HepG2 (cell line): ENCODE results near the gene ANLN. TPM values are rescaled to one million over a fixed set of nuclear protein-coding genes. Genes with fewer than 3 reads are reported as not detected.
A peak's percentile ranks its signal among the peaks of the same experiment; 100 is the strongest.

Source experiments
- ETV5 ChIP-seq: IDR thresholded peaks from 2 replicates; pipeline ENCODE4 v1.6.1; 2018; ENCODE audit warnings: missing biosample characterization, missing genetic modification reagents, inconsistent platforms, borderline replicate concordance
- HOXA3 ChIP-seq: sonication (generic); formaldehyde crosslinking; IDR thresholded peaks from 2 replicates; pipeline ENCODE4 v1.5.0; 2020; ENCODE audit warnings: missing genetic modification reagents
- JARID2 ChIP-seq: sonication (generic); formaldehyde crosslinking; IDR thresholded peaks from 2 replicates; pipeline ENCODE4 v1.8.1; 2023; ENCODE audit warnings: missing genetic modification reagents, inconsistent platforms; ENCODE audit not compliant: insufficient replicate concordance
- KAT8 ChIP-seq: IDR thresholded peaks from 2 replicates; pipeline ENCODE4 v1.6.1; 2016; ENCODE audit warnings: missing genetic modification reagents, missing compliant biosample characterization
- NFIB ChIP-seq: sonication (generic); formaldehyde crosslinking; IDR thresholded peaks from 2 replicates; pipeline ENCODE4 v1.9.0; 2021; ENCODE audit warnings: missing genetic modification reagents, mild to moderate bottlenecking, borderline replicate concordance
- SIN3B ChIP-seq: fragments of 150-350 bp; IDR thresholded peaks from 2 replicates; pipeline ENCODE4 v1.6.1; 2014; ENCODE audit warnings: low read length
- TBP ChIP-seq: sonication (generic); formaldehyde crosslinking; IDR thresholded peaks from 2 replicates; pipeline ENCODE4 v1.5.0; 2020; ENCODE audit warnings: missing genetic modification reagents
- TERF1 ChIP-seq: sonication (generic); formaldehyde crosslinking; IDR thresholded peaks from 2 replicates; pipeline ENCODE4 v1.8.0; 2022; ENCODE audit warnings: mild to moderate bottlenecking, missing genetic modification reagents, moderate library complexity
- TP53 ChIP-seq: sonication (generic); formaldehyde crosslinking; conservative IDR thresholded peaks from 2 replicates; pipeline ENCODE4 v1.4.0; 2020; ENCODE audit warnings: missing genetic modification reagents
- ZFP36 ChIP-seq: fragments of 150-350 bp; IDR thresholded peaks from 2 replicates; pipeline ENCODE4 v1.6.1; 2018; ENCODE audit warnings: borderline replicate concordance, low read length, low read depth; ENCODE audit not compliant: partially characterized antibody
- ZFX ChIP-seq: sonication (generic); formaldehyde crosslinking; IDR thresholded peaks from 2 replicates; pipeline ENCODE4 v1.4.0; 2020; ENCODE audit warnings: mild to moderate bottlenecking, low read depth, missing genetic modification reagents, moderate library complexity
- ZNF230 ChIP-seq: sonication (generic); formaldehyde crosslinking; IDR thresholded peaks from 2 replicates; pipeline ENCODE4 v1.4.0; 2020; ENCODE audit warnings: mild to moderate bottlenecking, missing genetic modification reagents
- ZNF30 ChIP-seq: sonication (generic); formaldehyde crosslinking; IDR thresholded peaks from 2 replicates; pipeline ENCODE4 v1.5.0; 2020; ENCODE audit warnings: mild to moderate bottlenecking, missing genetic modification reagents
- ZNF337 ChIP-seq: sonication (generic); formaldehyde crosslinking; IDR thresholded peaks from 2 replicates; pipeline ENCODE4 v1.5.1; 2020; ENCODE audit warnings: missing genetic modification reagents, low read depth, mild to moderate bottlenecking, borderline replicate concordance
- ZNF572 ChIP-seq: sonication (generic); formaldehyde crosslinking; IDR thresholded peaks from 2 replicates; pipeline ENCODE4 v1.5.1; 2020; ENCODE audit warnings: mild to moderate bottlenecking, missing genetic modification reagents
- ZNF816 ChIP-seq: sonication (generic); formaldehyde crosslinking; IDR thresholded peaks from 2 replicates; pipeline ENCODE4 v1.8.0; 2022; ENCODE audit warnings: missing genetic modification reagents, mild to moderate bottlenecking, borderline replicate concordance
- polyA plus RNA-seq, 8 experiments: library from polyadenylated mRNA; depleted of rRNA in 3 of 8; stranded (reverse) in 7 of 8; unstranded in 1 of 8; fragments of >200 nt; fragmentation: Illumina TruSeq in 4 of 8; extraction: Trizol in 4 of 8; gene quantifications; 2 replicates each; pipeline versions ENCODE4 v1.2.1 to v1.2.3, GENCODE V29; 2011 to 2016; ENCODE audit warnings: low read depth in 4 of 8, missing spikeins in 1 of 8, mixed read lengths in 1 of 8; ENCODE audit not compliant: insufficient read depth in 1 of 8
- total RNA-seq, 5 experiments: library from RNA; depleted of rRNA; stranded (reverse); fragments of >200 nt; fragmentation: Illumina TruSeq; extraction: Trizol; gene quantifications; 2 replicates each; pipeline ENCODE4 v1.2.3, GENCODE V29; 2016; ENCODE audit warnings: low read depth in 1 of 5
- TF ChIP-seq, protein P1 (sequence below): sonication (generic); formaldehyde crosslinking; IDR thresholded peaks from 2 replicates; pipeline ENCODE4 v1.5.1; 2020; ENCODE audit warnings: mild to moderate bottlenecking, moderate library complexity, missing genetic modification reagents
- TF ChIP-seq, protein P2 (sequence below): sonication (generic); formaldehyde crosslinking; IDR thresholded peaks from 2 replicates; pipeline ENCODE4 v1.4.0; 2020; ENCODE audit warnings: missing genetic modification reagents, low read depth, mild to moderate bottlenecking, borderline replicate concordance
- TF ChIP-seq, protein P3 (sequence below): sonication (generic); formaldehyde crosslinking; IDR thresholded peaks from 2 replicates; pipeline ENCODE4 v1.4.0; 2020; ENCODE audit warnings: missing genetic modification reagents
- TF ChIP-seq, protein P4 (sequence below): sonication (generic); formaldehyde crosslinking; conservative IDR thresholded peaks from 2 replicates; pipeline ENCODE4 v1.4.0; 2020; ENCODE audit warnings: mild to moderate bottlenecking, missing genetic modification reagents, moderate library complexity

ANLN gene
- total and polyA plus RNA-seq, 2 of the 13 experiments (the other 11 are each of a cell fraction or from before 2014, with no cell fraction given): 20.0 to 72.0 TPM

- TF ChIP-seq, protein P1, sequence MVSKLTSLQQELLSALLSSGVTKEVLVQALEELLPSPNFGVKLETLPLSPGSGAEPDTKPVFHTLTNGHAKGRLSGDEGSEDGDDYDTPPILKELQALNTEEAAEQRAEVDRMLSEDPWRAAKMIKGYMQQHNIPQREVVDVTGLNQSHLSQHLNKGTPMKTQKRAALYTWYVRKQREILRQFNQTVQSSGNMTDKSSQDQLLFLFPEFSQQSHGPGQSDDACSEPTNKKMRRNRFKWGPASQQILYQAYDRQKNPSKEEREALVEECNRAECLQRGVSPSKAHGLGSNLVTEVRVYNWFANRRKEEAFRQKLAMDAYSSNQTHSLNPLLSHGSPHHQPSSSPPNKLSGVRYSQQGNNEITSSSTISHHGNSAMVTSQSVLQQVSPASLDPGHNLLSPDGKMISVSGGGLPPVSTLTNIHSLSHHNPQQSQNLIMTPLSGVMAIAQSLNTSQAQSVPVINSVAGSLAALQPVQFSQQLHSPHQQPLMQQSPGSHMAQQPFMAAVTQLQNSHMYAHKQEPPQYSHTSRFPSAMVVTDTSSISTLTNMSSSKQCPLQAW (CRISPR knock-in tag): no peak
- TF ChIP-seq, protein P2, sequence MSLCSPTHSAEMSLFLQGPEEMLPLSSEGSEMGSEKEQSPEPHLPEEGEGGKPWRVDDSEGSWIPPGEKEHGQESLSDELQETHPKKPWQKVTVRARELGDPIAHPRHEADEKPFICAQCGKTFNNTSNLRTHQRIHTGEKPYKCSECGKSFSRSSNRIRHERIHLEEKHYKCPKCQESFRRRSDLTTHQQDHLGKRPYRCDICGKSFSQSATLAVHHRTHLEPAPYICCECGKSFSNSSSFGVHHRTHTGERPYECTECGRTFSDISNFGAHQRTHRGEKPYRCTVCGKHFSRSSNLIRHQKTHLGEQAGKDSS (CRISPR knock-in tag): no peak; the same call in 1 of the 2 replicates
- TF ChIP-seq JARID2 (CRISPR knock-in tag) (no peak), ETV5 (no peak), SIN3B (peak; percentile 61; the same call in 1 of the 2 replicates), HOXA3 (CRISPR knock-in tag) (peak; percentile 88), ZFX (CRISPR knock-in tag) (peak; percentile 86), ZFP36 (no peak), NFIB (CRISPR knock-in tag) (no peak), TP53 (no peak), TERF1 (CRISPR knock-in tag) (no peak), ZNF572 (CRISPR knock-in tag) (no peak), ZNF30 (no peak), TBP (CRISPR knock-in tag) (no peak), ZNF337 (CRISPR knock-in tag) (no peak), KAT8 (CRISPR knock-in tag) (peak; percentile 84), ZNF230 (peak; percentile 16; the same call in 1 of the 2 replicates), ZNF816 (CRISPR knock-in tag) (no peak; the same call in 1 of the 2 replicates)
- TF ChIP-seq, protein P3, sequence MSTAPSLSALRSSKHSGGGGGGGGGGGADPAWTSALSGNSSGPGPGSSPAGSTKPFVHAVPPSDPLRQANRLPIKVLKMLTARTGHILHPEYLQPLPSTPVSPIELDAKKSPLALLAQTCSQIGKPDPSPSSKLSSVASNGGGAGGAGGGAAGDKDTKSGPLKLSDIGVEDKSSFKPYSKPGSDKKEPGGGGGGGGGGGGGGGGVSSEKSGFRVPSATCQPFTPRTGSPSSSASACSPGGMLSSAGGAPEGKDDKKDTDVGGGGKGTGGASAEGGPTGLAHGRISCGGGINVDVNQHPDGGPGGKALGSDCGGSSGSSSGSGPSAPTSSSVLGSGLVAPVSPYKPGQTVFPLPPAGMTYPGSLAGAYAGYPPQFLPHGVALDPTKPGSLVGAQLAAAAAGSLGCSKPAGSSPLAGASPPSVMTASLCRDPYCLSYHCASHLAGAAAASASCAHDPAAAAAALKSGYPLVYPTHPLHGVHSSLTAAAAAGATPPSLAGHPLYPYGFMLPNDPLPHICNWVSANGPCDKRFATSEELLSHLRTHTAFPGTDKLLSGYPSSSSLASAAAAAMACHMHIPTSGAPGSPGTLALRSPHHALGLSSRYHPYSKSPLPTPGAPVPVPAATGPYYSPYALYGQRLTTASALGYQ (CRISPR knock-in tag): peak; percentile 36; the same call in 1 of the 2 replicates
- TF ChIP-seq, protein P4, sequence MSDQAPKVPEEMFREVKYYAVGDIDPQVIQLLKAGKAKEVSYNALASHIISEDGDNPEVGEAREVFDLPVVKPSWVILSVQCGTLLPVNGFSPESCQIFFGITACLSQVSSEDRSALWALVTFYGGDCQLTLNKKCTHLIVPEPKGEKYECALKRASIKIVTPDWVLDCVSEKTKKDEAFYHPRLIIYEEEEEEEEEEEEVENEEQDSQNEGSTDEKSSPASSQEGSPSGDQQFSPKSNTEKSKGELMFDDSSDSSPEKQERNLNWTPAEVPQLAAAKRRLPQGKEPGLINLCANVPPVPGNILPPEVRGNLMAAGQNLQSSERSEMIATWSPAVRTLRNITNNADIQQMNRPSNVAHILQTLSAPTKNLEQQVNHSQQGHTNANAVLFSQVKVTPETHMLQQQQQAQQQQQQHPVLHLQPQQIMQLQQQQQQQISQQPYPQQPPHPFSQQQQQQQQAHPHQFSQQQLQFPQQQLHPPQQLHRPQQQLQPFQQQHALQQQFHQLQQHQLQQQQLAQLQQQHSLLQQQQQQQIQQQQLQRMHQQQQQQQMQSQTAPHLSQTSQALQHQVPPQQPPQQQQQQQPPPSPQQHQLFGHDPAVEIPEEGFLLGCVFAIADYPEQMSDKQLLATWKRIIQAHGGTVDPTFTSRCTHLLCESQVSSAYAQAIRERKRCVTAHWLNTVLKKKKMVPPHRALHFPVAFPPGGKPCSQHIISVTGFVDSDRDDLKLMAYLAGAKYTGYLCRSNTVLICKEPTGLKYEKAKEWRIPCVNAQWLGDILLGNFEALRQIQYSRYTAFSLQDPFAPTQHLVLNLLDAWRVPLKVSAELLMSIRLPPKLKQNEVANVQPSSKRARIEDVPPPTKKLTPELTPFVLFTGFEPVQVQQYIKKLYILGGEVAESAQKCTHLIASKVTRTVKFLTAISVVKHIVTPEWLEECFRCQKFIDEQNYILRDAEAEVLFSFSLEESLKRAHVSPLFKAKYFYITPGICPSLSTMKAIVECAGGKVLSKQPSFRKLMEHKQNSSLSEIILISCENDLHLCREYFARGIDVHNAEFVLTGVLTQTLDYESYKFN: peak; percentile 47; the same call in 1 of the 2 replicates
Observed at GRCh38 chr7:36366718-36367560, 22.7 kb upstream of the ANLN start (continued).
